ENCODE results near the gene THG1L.

Gene THG1L

GRCh38 chr5:157743163-157744050, 12.2 kb downstream of the THG1L start, which contains the start of gene LSM11:
TSS of gene LSM11 (plus strand) at chr5:157743712. CDS start at chr5:157743751, 39 bp downstream.
- peak; percentile 93 for ATAC-seq
- TF ChIP-seq CREB5 (CRISPR knock-in tag; IDR thresholded peaks at IDR 0.05; ENCODE audit: low read depth) (no peak), SNAI2 (CRISPR knock-in tag; IDR thresholded peaks at IDR 0.05) (no peak), ZNF8 (CRISPR knock-in tag; IDR thresholded peaks at IDR 0.05) (no peak), CSDC2 (CRISPR knock-in tag; IDR thresholded peaks at IDR 0.05) (no peak), ZNF565 (CRISPR knock-in tag; conservative IDR thresholded peaks at IDR 0.05; ENCODE audit: low read depth) (no peak), TCF4 (CRISPR knock-in tag; IDR thresholded peaks at IDR 0.05; ENCODE audit: borderline replicate concordance) (no peak), POU6F1 (CRISPR knock-in tag; IDR thresholded peaks at IDR 0.05; ENCODE audit: borderline replicate concordance, low read depth) (no peak), ISL1 (CRISPR knock-in tag; IDR thresholded peaks at IDR 0.05) (no peak), CSRNP3 (CRISPR knock-in tag; IDR thresholded peaks at IDR 0.05) (no peak), ESRRG (CRISPR knock-in tag; IDR thresholded peaks at IDR 0.05) (no peak), OSR1 (CRISPR knock-in tag; IDR thresholded peaks at IDR 0.05) (no peak), ZNF70 (CRISPR knock-in tag; IDR thresholded peaks at IDR 0.05) (no peak), PATZ1 (CRISPR knock-in tag; IDR thresholded peaks at IDR 0.05; ENCODE audit: borderline replicate concordance) (no peak), TOX (CRISPR knock-in tag; IDR thresholded peaks at IDR 0.05; ENCODE audit: borderline replicate concordance) (no peak), GLIS3 (CRISPR knock-in tag; IDR thresholded peaks at IDR 0.05) (no peak), ZFP3 (CRISPR knock-in tag; IDR thresholded peaks at IDR 0.05) (no peak), ZC3H10 (CRISPR knock-in tag; IDR thresholded peaks at IDR 0.05) (no peak), BACH2 (CRISPR knock-in tag; IDR thresholded peaks at IDR 0.05; ENCODE audit: borderline replicate concordance) (no peak), RARB (CRISPR knock-in tag; IDR thresholded peaks at IDR 0.05) (no peak), ARNTL (CRISPR knock-in tag; IDR thresholded peaks at IDR 0.05; ENCODE audit: borderline replicate concordance, low read depth) (no peak)

- ATAC-seq, result peak; percentile 25
- TF ChIP-seq TSHZ2 (CRISPR knock-in tag; IDR thresholded peaks at IDR 0.05) (no peak), ESRRG (CRISPR knock-in tag; IDR thresholded peaks at IDR 0.05) (no peak), OSR1 (CRISPR knock-in tag; IDR thresholded peaks at IDR 0.05) (no peak), CREB5 (CRISPR knock-in tag; IDR thresholded peaks at IDR 0.05; ENCODE audit: low read depth) (no peak), CSRNP3 (CRISPR knock-in tag; IDR thresholded peaks at IDR 0.05) (no peak)
Measured at GRCh38 chr5:157744051-157745011, 13.1 kb downstream of the THG1L start.
